CD8-positive, alpha-beta memory T cell (primary cell): ENCODE measurements around the gene ZXDC. TPM values are rescaled to one million over a fixed set of nuclear protein-coding genes. Genes with fewer than 3 reads are reported as not detected.

Experiments
- CTCF ChIA-PET: fragments of 350-600 bp; sonication (Branson Sonifier 250); formaldehyde crosslinking; loops from one replicate; lab custom pipeline; 2021; ENCODE audit warnings: antibody characterized with exemption; lab: Charles Lee
- POLR2A ChIA-PET: fragments of 350-600 bp; sonication (Branson Sonifier 250); formaldehyde crosslinking; loops from one replicate; lab custom pipeline; 2021; ENCODE audit warnings: antibody characterized with exemption; lab: Charles Lee
- DNase-seq, 5 donors: peaks; one replicate each; pipeline versions ENCODE4 v3.0.0 to v3.0.0-alpha.2; 2020 to 2022; ENCODE audit warnings: mixed read lengths in 1 of 5
- H3K27ac ChIP-seq: one replicate; pipeline ENCODE4 v1.7.0; 2013; ENCODE audit warnings: low read depth, mild to moderate bottlenecking, low read length, moderate library complexity
- H3K27me3 ChIP-seq: 2 replicates; pipeline ENCODE4 v1.7.0; 2013; ENCODE audit warnings: low read length, mild to moderate bottlenecking; ENCODE audit not compliant: insufficient read depth, poor library complexity, severe bottlenecking
- H3K36me3 ChIP-seq: 2 replicates; pipeline ENCODE4 v1.7.0; 2013; ENCODE audit warnings: mild to moderate bottlenecking, low read length, moderate library complexity; ENCODE audit not compliant: insufficient read depth
- H3K4me1 ChIP-seq: 2 replicates; pipeline ENCODE4 v1.7.0; 2013; ENCODE audit warnings: mild to moderate bottlenecking, low read length, moderate library complexity; ENCODE audit not compliant: insufficient read depth
- H3K4me3 ChIP-seq: 2 replicates; pipeline ENCODE4 v1.7.0; 2013; ENCODE audit warnings: mild to moderate bottlenecking, low read length
- H3K9me3 ChIP-seq: 2 replicates; pipeline ENCODE4 v1.7.0; 2013; ENCODE audit warnings: mild to moderate bottlenecking, low read length
- H3K27ac Mint-ChIP-seq, 8 donors: one replicate each; pipeline ENCODE4 v1.8.0; 2020 to 2021; ENCODE audit warnings: mixed read lengths in 8 of 8, mild to moderate bottlenecking in 6 of 8, inconsistent platforms in 3 of 8, moderate library complexity in 3 of 8
- H3K27me3 Mint-ChIP-seq, 2 donors: one replicate each; pipeline ENCODE4 v1.8.0; 2020 to 2021; ENCODE audit warnings: mixed read lengths in 2 of 2, mild to moderate bottlenecking in 1 of 2, moderate library complexity in 1 of 2
- H3K36me3 Mint-ChIP-seq, 3 donors: one replicate each; pipeline ENCODE4 v1.8.0; 2020 to 2021; ENCODE audit warnings: mixed read lengths in 3 of 3, inconsistent platforms in 1 of 3, mild to moderate bottlenecking in 1 of 3
- H3K4me1 Mint-ChIP-seq, 3 donors: one replicate each; pipeline ENCODE4 v1.8.0; 2020 to 2021; ENCODE audit warnings: mixed read lengths in 3 of 3, inconsistent platforms in 1 of 3, mild to moderate bottlenecking in 1 of 3
- H3K4me3 Mint-ChIP-seq, 7 donors: one replicate each; pipeline ENCODE4 v1.8.0; 2020 to 2021; ENCODE audit warnings: mixed read lengths in 7 of 7, mild to moderate bottlenecking in 6 of 7, moderate library complexity in 4 of 7, inconsistent platforms in 2 of 7
- H3K9me3 Mint-ChIP-seq, 5 donors: one replicate each; pipeline ENCODE4 v1.8.0; 2020 to 2022; ENCODE audit warnings: mixed read lengths in 5 of 5, mild to moderate bottlenecking in 3 of 5, moderate library complexity in 2 of 5, inconsistent platforms in 1 of 5
- polyA plus RNA-seq: library from polyadenylated mRNA; unstranded; fragments of 300-500 nt; fragmentation: Illumina TruSeq; gene quantifications from one replicate; pipeline ENCODE4 v1.2.3, GENCODE V29; 2021
- total RNA-seq, 2 experiments: library from RNA; stranded (reverse); gene quantifications; one replicate each; pipeline ENCODE4 v1.2.3, GENCODE V29; 2021

The ZXDC gene
- total and polyA plus RNA-seq, 3 experiments from 2014 or later = 24.2 to 25.0 (median 24.6) TPM

DNA sequence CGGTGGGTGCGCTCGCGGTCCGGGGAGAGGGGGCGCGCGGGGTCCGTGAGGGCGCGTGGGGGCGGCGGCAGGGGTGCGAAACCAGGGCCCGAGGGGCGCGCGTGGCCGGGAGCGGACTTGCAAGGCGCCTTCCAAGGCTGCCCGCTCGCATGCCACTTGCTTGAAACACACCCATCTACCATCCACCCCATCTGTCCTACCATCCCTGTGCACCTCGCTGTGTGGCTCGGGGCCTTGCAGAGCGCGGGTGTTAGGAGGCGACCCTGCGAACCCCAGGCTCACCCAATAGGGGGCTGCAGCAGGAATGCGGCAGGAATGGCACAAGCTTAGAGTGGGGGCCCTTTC, 80.7 kb downstream of the ZXDC start:
- Histone ChIP-seq H3K4me3 (no peak overlapping the region), H3K27ac (no peak overlapping the region), H3K27me3 (peaks cover 4% of the 10 kb centered on the region), H3K4me1 (no peaks in the 10 kb centered on the region), H3K9me3 (no peaks in the 10 kb centered on the region), H3K36me3 (no peaks in the 10 kb centered on the region)
- H3K27me3 Mint-ChIP-seq = peaks cover 32 to 58% of the 10 kb centered on the region in 2 donors
- no peak for DNase-seq
- ChIA-PET POLR2A (no interaction called here), CTCF (interaction anchor here (0.6 kb wide), 1 partner anchor 1766 kb away, joined by 4 read pairs; no protein-coding TSS in a partner anchor)
- no peaks in the 10 kb centered on the region for H3K36me3 Mint-ChIP-seq
- H3K9me3 Mint-ChIP-seq = no peaks in the 10 kb centered on the region
- H3K27ac Mint-ChIP-seq = no peak overlapping the region
- no peak overlapping the region for H3K4me3 Mint-ChIP-seq
- peaks cover 0 to 5% (median under 1%) of the 10 kb centered on the region in 3 donors for H3K4me1 Mint-ChIP-seq

GRCh38 chr3:126394179-126394976, 81.3 kb downstream of the ZXDC start, which contains the start of gene CFAP100:
Gene CFAP100, plus strand, starts transcription at chr3:126394909. Its CDS starts 1,092 bp downstream, at chr3:126396001.
- no peaks in the 10 kb centered on the region for H3K4me1 ChIP-seq
- no peaks in the 10 kb centered on the region for H3K9me3 ChIP-seq
- Mint-ChIP-seq H3K27ac (no peak within 1 kb of the TSS), H3K9me3 (no peaks in the 10 kb centered on the region), H3K36me3 (no peaks in the 10 kb centered on the region), H3K4me1 (peaks cover 0 to 9% (median 6%) of the 10 kb centered on the region in 3 donors), H3K27me3 (peaks cover 38 to 63% of the 10 kb centered on the region in 2 donors), H3K4me3 (no peak within 1 kb of the TSS)
- H3K27ac ChIP-seq = no peak within 1 kb of the TSS
- H3K27me3 ChIP-seq = peaks cover 4% of the 10 kb centered on the region
- DNase-seq = no peak
- H3K36me3 ChIP-seq = no peaks in the 10 kb centered on the region
- ChIA-PET CTCF (no interaction called here), POLR2A (no interaction called here)
- no peak within 1 kb of the TSS for H3K4me3 ChIP-seq

- no peak overlapping the region for H3K27ac Mint-ChIP-seq
- no peaks in the 10 kb centered on the region for H3K9me3 Mint-ChIP-seq
- Histone ChIP-seq H3K27me3 (peaks cover 4% of the 10 kb centered on the region), H3K27ac (no peak overlapping the region), H3K4me3 (no peak overlapping the region), H3K36me3 (no peaks in the 10 kb centered on the region), H3K4me1 (no peaks in the 10 kb centered on the region), H3K9me3 (no peaks in the 10 kb centered on the region)
- H3K27me3 Mint-ChIP-seq = peaks cover 39 to 64% of the 10 kb centered on the region in 2 donors
- no peak overlapping the region for H3K4me3 Mint-ChIP-seq
- DNase-seq = no peak
- POLR2A ChIA-PET = no interaction called here
- no peaks in the 10 kb centered on the region for H3K36me3 Mint-ChIP-seq
- H3K4me1 Mint-ChIP-seq = peaks cover 0 to 10% (median 7%) of the 10 kb centered on the region in 3 donors
- CTCF ChIA-PET = no interaction called here
Measured at GRCh38 chr3:126393563-126393962, 82.1 kb downstream of the ZXDC start.

- Mint-ChIP-seq H3K27ac (no peak overlapping the region), H3K36me3 (no peaks in the 10 kb centered on the region), H3K27me3 (peaks cover 34 to 68% of the 10 kb centered on the region in 2 donors), H3K4me3 (no peak overlapping the region), H3K4me1 (peaks cover 0 to 10% (median 7%) of the 10 kb centered on the region in 3 donors), H3K9me3 (peaks cover 0 to 2% (median 0%) of the 10 kb centered on the region in 5 donors)
- CTCF ChIA-PET = no interaction called here
- POLR2A ChIA-PET = no interaction called here
- H3K9me3 ChIP-seq = no peaks in the 10 kb centered on the region
- no peak for DNase-seq
- no peaks in the 10 kb centered on the region for H3K4me1 ChIP-seq
- H3K4me3 ChIP-seq = no peak overlapping the region
- no peak overlapping the region for H3K27ac ChIP-seq
- no peaks in the 10 kb centered on the region for H3K36me3 ChIP-seq
- H3K27me3 ChIP-seq = peaks cover 4% of the 10 kb centered on the region
Measured at GRCh38 chr3:126392246-126392645, 83.4 kb downstream of the ZXDC start.

GRCh38 chr3:126391631-126392030, 84.1 kb downstream of the ZXDC start:
- Histone ChIP-seq H3K27ac (no peak overlapping the region), H3K4me1 (no peaks in the 10 kb centered on the region), H3K4me3 (no peak overlapping the region), H3K36me3 (no peaks in the 10 kb centered on the region), H3K9me3 (no peaks in the 10 kb centered on the region), H3K27me3 (peaks cover 4% of the 10 kb centered on the region)
- Mint-ChIP-seq H3K4me3 (no peak overlapping the region), H3K4me1 (peaks cover 0 to 10% (median 7%) of the 10 kb centered on the region in 3 donors), H3K27me3 (peaks cover 34 to 71% of the 10 kb centered on the region in 2 donors), H3K36me3 (no peaks in the 10 kb centered on the region), H3K27ac (no peak overlapping the region), H3K9me3 (peaks cover 0 to 2% (median 0%) of the 10 kb centered on the region in 5 donors)
- ChIA-PET CTCF (no interaction called here), POLR2A (no interaction called here)
- no peak for DNase-seq

GRCh38 chr3:126390751-126391150, 84.9 kb downstream of the ZXDC start:
- Histone ChIP-seq H3K27me3 (peaks cover 4% of the 10 kb centered on the region), H3K4me3 (no peak overlapping the region), H3K27ac (no peak overlapping the region), H3K4me1 (no peaks in the 10 kb centered on the region), H3K36me3 (no peaks in the 10 kb centered on the region), H3K9me3 (no peaks in the 10 kb centered on the region)
- POLR2A ChIA-PET = no interaction called here
- H3K9me3 Mint-ChIP-seq = peaks cover 0 to 2% (median 0%) of the 10 kb centered on the region in 5 donors
- peaks cover 31 to 74% of the 10 kb centered on the region in 2 donors for H3K27me3 Mint-ChIP-seq
- H3K36me3 Mint-ChIP-seq = no peaks in the 10 kb centered on the region
- CTCF ChIA-PET = no interaction called here
- peak overlapping the region in 1 of 7 donors; percentile 73 for H3K4me3 Mint-ChIP-seq
- no peak for DNase-seq
- H3K27ac Mint-ChIP-seq = peak overlapping the region in 1 of 8 donors; percentile 58
- peaks cover 0 to 10% (median 7%) of the 10 kb centered on the region in 3 donors for H3K4me1 Mint-ChIP-seq

DNA sequence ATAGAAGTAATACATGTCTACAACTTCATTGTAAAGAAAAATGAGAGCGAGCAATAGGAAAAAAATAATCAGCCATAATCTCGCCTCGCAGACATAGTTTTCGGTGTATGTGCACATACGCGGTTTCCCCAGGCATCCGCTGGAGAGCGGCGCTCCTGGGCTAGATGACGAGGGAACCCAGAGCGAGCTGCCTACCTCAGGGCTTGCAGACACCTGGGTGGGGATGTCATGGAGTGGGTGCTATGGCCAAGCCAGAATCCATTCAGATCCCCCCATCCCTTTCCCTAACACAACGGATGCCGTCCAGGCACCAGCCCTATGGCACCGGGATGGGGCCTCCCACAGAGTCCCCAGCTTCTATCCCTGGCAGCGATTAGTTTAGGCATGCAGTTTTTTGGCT, 85.5 kb downstream of the ZXDC start:
- Histone ChIP-seq H3K36me3 (no peaks in the 10 kb centered on the region), H3K27ac (no peak overlapping the region), H3K4me1 (no peaks in the 10 kb centered on the region), H3K4me3 (no peak overlapping the region), H3K27me3 (peaks cover 4% of the 10 kb centered on the region), H3K9me3 (no peaks in the 10 kb centered on the region)
- ChIA-PET POLR2A (no interaction called here), CTCF (no interaction called here)
- Mint-ChIP-seq H3K4me3 (no peak overlapping the region), H3K9me3 (peaks cover 0 to 2% (median 0%) of the 10 kb centered on the region in 5 donors), H3K36me3 (no peaks in the 10 kb centered on the region), H3K4me1 (peaks cover 0 to 10% (median 7%) of the 10 kb centered on the region in 3 donors), H3K27ac (no peak overlapping the region), H3K27me3 (peaks cover 26 to 72% of the 10 kb centered on the region in 2 donors)
- no peak for DNase-seq

DNA sequence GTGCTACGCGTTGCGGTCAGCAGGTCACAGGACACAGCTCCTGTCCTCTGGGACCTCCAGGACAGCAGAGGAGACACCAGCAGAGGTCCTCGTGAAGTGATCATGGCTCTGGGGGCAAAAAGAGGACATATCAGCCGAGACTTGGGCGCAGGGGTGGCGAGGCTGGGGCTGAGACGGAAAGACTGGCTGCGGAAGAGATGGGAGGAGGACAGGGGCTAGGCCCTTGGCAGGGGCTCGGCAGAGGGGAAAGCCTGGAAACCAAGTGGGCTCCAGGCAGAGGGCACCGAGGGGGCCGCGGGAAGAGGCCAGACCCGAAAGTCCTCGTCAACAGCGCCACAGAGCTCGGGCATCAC, 85.9 kb downstream of the ZXDC start:
- Mint-ChIP-seq H3K4me1 (peaks cover 0 to 10% (median 7%) of the 10 kb centered on the region in 3 donors), H3K27me3 (peaks cover 23 to 74% of the 10 kb centered on the region in 2 donors), H3K9me3 (peaks cover 0 to 2% (median 0%) of the 10 kb centered on the region in 5 donors), H3K4me3 (peak overlapping the region in 2 of 7 donors; percentile 24 to 42), H3K36me3 (no peaks in the 10 kb centered on the region), H3K27ac (no peak overlapping the region)
- DNase-seq = no peak
- ChIA-PET CTCF (no interaction called here), POLR2A (no interaction called here)
- Histone ChIP-seq H3K36me3 (no peaks in the 10 kb centered on the region), H3K27me3 (peaks cover 4% of the 10 kb centered on the region), H3K4me3 (no peak overlapping the region), H3K4me1 (no peaks in the 10 kb centered on the region), H3K9me3 (no peaks in the 10 kb centered on the region), H3K27ac (no peak overlapping the region)
